ENCODE measurements around the gene TMEM86A.
A peak's percentile ranks its signal among the peaks of the same experiment; 100 is the strongest.
"Not testable (repeated sequence)": the region's sequence is repeated elsewhere in the genome, so short reads cannot be mapped to it uniquely, and the experiment has no call there.

TMEM86A gene, protein sequence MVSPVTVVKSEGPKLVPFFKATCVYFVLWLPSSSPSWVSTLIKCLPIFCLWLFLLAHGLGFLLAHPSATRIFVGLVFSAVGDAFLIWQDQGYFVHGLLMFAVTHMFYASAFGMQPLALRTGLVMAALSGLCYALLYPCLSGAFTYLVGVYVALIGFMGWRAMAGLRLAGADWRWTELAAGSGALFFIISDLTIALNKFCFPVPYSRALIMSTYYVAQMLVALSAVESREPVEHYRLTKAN

DNA sequence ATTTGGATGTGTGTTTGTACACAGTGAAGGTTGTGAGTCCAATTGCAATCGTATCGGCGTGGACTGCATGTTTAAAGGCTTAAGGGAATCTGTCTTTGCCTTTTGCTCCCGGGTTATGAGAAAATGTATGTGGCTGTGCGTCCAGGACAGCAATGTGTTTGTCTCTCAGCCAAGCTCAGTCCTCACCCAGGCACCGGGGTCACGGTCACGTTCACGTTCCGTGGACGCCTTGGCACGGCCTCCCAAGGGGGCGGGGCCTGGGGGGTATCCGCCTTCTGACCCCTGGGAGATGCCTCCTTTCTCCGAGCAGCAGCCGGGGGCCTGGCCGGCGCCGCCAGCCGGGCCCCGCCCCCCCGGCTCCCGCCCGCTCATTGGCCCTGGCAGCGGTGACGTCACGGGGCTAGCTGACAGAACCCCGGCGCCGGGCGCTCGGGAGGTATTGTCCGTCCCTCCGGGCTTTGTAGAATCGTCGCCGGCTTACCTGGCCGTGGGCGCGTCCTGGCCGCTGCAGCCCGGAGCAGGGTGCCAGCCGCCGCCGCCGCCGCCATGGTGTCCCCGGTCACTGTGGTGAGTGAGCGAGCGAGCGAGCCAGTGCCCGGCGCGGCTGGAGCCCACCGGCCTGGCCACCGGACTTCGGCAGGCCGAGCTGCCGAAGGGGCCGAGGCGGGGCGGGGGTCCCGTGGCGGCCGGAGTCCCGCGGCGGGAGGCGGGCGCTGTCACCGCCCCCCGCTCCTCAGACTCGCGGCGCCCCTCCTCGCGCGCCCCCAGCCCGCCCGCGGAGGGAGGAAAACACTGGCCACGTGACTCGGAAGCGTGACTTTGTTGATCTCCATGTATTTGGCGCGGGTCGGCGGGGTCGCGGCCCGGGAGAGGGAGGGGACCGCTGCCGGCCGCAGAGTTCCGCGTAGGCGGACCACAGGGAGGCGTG lies at the start of gene TMEM86A:
TMEM86A (plus strand) TSS at position 439 of the 928 bp plus-strand sequence; CDS start at position 547, 108 bp downstream.
- DNase-seq, result peak; percentile 69 to 84

DNA sequence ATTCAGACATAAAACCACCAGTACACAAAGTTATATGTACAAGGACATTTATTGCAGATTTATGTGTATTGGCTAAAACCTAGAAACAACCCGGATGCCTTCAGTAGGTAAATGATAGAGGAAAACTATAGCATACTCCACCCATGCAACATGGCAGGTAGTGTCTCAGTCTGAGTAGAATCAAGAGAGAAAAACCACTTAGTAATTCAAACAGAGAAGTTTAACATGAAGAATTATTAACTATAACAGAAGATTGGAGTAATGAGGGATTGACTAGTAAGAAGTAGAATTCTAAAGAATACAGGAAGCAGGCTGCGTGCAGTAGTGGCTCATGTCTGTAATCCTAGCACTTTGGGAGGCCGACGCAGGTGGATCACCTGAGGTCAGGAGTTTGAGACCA lies 48.2 kb upstream of the TMEM86A start:
- no peak for DNase-seq

DNA sequence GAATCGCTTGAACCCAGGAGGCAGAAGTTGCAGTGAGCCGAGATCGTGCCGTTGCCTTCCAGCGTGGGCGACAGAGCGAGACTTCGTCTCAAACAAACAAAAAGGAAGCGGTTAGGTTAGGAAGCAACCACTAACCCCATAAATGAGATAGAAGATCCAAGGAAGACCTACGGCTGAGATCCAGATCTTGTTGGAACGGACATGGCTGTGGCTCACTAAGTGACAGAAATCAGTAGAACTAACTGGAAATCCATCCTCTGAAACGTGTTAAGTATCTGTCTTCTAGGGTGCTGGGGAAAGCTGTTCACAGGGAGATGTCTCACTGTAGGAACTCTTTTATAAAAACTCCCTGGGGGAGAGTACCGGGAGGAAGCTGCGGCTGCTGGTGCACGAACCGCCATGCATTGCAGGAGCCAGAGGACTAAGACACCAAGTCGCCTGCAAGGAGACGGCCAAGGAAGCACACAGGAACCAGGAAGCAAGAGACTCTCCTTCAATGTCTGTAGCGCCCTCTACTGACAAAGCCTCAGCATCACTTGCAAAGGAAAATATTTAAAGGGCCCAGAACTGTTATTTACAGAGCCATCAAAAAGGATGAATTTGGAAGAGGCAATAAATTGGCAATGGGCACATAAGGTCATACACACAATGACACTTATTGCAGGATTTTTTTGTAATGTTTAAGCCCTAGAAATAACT lies 47.6 kb upstream of the TMEM86A start:
- peak; percentile 26 to 45 for DNase-seq

DNA sequence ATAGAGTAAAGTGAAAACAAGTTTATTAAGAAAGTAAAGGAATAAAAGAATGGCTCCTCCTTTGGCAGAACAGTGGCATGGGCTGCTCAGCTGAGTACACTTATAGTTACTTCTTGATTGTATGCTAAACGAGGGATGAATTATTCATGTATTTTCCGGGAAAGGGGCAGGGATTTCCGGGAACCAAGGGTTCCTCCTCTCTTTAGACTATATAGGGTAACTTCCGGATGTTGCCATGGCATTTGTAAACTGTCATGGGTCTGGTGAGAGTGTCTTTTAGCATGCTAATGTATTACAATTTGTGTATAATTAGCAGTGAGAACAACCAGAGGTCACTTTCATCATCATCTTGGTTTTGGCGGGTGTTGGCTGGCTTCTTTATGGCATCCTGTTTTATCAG lies 40.9 kb upstream of the TMEM86A start:
- no peak for DNase-seq

DNA sequence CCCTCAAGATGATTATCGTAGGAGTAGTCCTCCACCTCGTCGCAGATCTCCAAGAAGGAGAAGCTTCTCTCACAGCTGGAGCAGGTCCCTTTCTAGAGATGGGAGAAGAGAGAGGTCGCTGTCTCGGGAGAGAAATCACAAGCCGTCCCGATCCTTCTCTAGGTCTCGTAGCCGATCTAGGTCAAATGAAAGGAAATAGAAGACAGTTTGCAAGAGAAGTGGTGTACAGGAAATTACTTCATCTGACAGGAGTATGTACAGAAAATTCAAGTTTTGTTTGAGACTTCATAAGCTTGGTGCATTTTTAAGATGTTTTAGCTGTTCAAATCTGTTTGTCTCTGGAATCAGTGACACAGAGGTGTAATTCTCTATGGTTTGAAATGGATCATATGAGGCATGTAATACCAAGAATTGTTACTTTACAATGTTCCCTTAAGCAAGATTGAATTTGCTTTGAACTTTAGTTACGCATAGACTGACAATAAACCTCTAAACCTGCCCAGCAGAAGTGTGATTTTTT lies 33.2 kb upstream of the TMEM86A start:
- DNase-seq, result not testable (repeated sequence)

DNA sequence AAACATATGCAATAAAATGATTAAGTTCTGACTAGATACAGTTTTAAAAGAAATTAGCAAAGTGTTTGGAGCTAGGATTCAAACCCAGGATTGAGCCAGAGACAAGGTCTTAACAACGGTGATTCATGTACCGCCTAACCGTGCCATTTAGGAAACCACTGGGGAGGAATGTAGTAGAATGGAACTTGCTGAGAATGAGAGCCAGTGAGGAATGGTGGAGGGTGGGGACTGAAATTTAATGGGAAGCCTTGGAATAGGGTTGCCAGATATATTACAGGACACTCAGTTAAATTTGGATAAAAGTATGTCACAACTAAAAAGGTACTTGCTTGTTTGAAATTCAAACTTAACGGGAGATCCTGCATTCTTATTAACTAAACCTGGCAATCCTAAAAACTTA lies 30.4 kb upstream of the TMEM86A start:
- no peak for DNase-seq

DNA sequence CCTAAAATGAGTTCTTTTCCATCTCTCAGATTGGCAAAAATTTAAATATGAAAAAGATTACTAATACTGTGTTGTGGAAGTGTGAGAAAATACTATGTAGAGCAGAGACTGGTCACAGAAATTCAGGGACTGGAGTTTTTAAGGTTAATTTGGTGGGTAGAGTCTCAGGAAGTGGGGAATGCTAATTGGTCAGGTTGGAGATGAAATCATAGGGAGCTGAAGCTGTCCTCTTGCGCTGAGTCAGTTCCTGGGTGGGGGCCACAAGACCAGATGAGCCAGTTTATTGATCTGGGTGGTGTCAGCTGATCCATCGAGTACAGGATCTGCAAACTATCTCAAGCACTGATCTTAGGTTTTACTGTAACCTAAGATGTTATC lies 29.4 kb upstream of the TMEM86A start:
- DNase-seq, result peak in 1 of 2 experiments; percentile 29

DNA sequence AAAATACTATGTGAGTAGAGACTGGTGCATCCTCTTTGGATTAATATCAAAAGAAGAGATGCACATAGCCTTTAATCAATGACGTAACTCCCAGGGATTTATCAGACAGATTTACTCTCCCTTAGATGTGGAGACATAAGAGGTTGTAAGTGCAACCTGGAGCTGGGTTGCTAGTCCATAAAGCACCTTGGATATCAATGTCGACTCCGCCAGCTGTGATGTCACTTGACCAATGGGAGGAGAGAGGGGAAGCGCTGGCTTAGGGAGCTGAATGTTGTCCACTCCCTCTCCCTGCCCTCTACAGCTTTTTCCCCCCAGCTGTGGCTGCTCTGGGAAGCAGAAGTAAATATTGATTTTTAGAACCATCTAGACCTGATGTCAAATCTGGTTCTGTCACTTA lies 28.9 kb upstream of the TMEM86A start:
- DNase-seq, result no peak

DNA sequence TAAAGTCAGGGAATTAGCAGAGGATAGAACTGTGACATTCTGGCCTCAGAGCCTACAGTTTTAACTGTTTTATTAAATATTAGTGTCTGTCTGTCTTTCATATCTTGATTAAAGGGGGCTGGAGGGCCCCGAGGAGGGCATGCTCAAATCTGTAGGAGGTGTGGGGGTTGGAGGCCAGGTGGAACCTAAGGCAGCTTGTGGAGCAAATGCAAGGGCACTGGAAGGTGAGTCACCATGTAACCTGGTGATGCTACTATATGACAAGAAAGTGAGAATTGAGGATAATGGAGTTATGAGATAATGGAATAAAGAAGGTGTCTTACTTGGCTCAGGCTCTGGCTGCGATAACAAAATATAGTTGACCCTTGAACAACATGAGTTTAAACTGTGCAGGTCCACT lies 27.3 kb upstream of the TMEM86A start:
- no peak for DNase-seq

DNA sequence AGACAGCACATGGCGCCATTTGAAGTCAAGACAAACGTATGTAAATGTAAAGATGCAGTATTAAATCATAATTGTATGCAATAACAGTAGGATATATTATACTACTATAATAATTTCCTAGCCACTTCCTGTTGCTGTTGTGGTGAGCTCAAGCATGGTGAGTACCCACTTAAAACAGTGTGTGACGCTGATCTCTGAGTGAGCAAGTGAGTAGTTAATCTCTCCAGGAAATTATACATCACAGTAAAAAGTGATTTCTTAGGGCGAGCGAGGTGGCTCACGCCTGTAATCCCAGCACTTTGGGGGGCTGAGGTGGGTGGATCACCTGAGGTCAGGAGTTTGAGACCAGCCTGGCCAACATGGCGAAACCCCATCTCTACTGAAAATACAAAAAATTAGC lies 26.4 kb upstream of the TMEM86A start:
- not testable (repeated sequence) for DNase-seq

DNA sequence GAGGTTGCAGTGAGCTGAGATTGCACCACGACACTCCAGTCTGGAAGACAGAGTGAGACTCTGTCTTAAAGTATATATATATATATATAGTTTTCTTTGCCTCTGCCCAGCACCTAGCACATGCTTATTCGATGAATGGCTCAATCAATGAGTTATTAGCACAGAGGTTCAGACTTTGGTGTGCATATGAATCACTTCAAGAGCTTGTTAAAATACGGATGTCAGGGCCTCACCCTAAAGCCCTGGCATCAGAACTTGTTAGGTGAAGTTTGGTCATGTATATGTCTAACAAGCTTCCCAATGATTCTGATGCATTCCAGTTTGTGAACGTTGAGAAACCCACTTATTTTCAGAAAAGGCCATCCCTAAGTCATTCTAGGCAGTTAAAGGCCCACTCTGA lies 21.8 kb upstream of the TMEM86A start:
- no peak for DNase-seq

DNA sequence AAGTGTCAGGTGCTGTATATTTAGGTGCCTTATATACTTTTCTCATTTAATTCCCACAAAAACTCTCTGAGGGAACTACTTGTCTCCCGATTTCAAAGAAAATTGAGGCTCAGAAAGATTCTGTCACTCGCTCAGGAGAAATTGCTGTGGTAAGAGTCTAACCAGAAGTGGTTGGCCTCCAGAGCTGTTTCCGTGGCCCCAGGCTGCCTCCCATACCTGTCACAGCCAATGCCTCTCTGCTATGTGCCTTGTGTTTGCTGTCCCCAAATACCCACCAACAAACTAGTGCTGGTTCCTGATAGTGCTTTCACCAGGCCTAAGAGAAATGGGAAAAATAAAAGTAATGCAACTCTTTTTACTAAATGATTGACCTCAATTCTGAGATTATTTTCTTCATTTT lies 21.0 kb upstream of the TMEM86A start:
- DNase-seq, result no peak

DNA sequence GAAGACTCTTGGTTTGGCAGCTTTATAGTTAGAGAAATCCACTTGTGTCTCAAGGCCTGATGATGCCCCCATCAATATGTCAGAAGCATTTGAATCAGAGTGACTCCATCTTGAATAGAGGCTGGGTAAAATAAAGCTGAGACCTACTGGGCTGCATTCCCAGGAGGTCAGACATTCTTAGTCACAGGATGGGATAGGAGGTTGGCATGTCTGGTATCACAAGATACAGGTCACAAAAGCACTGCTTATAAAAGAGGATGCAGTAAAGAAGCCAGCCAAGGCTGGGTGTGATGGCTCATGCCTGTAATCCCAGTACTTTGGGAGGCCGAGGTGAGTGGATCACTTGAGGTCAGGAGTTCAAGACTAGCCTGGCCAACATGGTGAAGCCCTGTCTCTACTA lies 16.6 kb upstream of the TMEM86A start:
- not testable (repeated sequence) for DNase-seq

DNA sequence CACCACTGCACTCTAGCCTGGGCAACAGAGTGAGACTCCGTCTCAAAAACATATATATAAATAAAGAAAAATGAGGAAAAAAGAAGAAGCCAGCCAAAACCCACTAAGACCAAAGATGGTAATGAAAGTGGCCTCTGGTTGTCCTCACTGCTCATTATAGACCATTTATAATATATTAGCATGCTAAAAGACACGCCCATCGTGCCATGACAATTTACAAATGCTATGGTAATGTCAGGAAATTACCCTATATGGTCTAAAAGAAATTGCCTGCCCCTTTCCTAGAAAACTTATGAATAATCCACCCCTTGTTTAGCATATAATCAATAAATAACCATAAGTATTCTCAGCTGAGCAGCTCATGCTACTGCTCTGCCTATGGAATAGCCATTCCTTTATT lies 16.1 kb upstream of the TMEM86A start:
- DNase-seq, result no peak

DNA sequence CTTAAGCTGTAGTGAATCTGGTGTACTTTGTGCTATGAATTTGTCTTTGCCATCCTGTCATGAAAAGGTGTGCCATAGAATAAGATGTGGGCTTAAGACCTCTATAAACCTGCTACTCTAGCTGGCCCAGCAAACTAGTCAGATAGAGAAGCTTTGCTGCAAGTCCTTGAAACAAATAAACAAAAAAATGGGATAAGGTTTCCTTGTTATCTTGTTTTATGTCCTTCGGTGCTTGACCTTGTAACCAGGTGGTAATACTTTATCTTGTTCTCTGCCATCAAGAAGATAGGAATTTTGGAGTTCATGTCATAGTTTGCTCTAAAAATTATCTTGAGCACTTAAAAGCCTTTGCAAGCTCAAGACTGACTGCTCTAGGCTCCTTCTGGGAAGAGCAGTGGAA lies 14.3 kb upstream of the TMEM86A start:
- no peak for DNase-seq

DNA sequence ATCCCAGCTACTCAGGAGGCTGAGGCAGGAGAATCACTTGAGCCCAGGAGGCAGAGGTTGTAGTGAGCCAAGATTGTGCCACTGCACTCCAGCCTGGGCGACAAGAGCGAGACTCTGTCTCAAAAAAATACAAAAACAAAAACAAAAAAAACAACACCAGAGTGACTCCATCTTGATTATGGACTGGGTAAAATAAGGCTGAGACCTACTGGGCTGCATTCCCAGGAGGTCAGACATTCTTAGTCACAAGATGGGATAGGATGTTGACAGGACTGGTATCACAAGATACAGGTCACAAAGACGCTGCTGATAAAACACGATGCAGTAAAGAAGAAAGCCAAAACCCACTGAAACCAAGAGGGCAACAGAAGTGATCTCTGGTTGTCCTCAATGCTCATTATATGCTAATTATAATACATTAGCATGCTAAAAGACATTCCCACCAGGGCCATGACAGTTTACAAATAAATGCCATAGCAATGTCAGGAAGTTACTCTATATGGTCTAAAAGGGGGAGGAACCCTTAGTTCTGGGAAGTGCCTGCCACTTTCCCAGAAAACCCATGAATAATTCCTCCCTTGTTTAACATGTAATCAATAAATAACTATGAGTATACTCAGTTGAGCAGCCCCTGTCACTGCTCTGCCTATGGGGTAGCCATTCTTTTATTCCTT lies 7.0 kb upstream of the TMEM86A start:
- not testable (repeated sequence) for DNase-seq

DNA sequence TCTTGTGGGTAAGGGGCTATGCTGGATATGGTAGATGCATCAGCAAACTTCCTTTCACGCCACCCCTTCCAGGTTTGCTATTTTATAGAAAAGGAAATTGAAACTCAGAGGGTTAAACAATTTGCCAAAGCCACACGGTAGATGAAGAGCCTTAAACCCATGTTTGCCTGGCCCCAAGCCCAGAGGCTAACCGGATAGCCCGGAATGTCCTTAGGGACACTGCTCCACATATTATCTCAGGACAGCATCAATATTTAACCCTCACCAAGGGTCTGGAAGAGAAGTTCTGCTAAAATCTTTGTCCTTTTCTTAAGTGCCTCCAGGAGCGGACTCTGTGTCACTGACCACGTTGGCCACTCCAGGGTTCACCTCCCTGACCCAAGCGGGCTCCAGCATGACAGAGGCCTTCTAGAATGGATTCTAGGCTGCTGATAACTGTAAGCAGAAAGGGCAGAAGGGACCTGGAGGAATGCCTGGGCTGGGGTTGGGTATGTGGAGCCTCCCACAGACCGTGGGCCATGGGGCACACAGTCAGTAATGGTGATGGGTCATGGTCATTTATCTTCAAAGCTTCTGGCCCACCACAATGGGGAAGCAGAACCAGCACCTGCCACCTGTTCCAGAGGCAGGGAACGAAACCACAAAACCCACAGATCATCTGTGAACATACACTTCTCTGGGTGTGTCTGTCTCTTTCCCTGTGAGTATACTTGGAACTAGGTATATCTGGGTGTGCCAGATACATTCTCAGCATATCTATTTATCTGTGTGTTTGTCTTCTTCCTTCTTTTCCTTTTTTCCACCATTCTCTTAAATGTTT lies 5.4 kb upstream of the TMEM86A start:
- DNase-seq, result no peak

DNA sequence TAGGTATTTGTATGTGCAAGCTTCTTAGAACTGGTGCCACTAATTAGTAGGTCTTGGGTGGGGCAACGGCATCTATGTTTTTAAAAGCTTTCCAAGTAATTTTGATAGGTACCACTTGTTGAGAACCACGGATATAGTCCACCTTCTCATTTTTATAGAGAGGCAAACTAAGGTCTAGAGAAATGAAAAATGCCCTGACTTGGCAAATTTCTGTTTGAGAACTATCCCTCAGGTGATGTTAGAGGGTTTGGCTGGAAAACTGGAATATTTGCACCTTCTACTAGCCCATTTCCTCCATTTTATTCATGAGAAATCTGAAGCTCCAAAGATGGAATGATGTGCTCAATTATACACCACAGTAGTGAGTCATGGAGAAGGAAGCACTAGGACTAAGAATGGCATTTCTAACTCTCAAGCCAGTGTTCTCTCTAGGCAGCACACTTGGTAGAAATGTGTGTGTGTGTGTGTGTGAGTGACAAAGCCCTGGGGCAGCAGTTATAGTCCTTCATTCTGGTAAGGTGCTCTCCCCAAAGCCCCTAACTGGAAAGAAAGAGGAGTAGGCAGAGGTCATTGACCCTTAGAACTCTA lies 1.8 kb upstream of the TMEM86A start:
- DNase-seq, result peak in 1 of 2 experiments; percentile 16

DNA sequence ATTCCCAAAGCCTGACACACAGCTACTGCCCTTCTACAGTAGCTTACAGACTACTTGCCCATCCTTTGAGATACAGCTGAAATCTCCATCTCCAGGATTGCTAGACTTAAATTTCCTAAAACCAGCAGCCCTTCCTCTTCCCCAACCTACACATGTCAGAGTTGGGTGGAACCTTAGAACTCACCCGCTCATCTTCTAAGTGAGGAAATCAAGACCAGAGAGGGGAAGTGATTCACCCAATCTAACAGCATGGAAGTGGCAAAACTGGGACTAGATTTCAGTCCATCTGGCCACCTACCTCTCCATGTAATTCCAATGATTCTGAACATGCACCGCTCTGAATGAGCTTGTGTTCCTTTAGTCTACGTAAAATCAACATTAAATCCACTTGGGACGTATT lies 1.0 kb upstream of the TMEM86A start:
- no peak for DNase-seq

DNA sequence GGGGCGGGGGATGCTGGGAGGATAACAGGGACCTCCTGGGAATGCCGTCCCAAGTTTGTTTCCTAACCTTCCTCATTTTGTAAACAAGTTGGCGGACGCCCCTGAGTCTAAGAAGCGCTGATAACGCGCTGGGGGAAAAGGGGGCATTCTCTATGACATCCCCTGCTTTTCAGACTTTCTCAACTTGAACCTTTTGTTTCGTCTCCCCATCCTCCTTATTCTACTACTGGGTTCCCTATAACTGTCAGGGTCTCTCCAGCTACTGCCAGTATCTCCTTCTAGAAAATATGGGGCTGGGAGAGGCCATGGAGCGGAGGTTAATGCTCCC lies 654 bp downstream of the TMEM86A start:
- no peak for DNase-seq

DNA sequence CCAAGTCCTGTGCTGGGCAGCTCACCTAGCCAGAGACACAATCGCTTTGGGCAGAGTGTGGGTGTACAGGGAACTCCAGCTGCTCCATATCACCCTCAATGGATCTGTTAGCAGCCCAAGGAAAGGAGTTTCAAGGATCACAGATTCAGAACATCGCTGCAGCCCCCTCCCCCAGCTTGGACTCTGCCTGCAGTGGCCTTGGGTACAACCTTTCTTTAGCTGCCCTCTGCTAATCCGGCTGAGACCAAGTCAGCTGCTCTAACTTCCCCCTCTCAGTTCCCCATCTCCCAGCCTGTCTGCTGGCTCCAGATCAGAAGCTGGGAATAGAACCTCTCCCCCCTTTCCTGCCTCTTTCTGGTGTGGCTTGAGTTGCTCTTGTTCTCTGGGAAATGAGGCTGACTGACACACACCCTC lies 1.3 kb downstream of the TMEM86A start:
- DNase-seq, result no peak

DNA sequence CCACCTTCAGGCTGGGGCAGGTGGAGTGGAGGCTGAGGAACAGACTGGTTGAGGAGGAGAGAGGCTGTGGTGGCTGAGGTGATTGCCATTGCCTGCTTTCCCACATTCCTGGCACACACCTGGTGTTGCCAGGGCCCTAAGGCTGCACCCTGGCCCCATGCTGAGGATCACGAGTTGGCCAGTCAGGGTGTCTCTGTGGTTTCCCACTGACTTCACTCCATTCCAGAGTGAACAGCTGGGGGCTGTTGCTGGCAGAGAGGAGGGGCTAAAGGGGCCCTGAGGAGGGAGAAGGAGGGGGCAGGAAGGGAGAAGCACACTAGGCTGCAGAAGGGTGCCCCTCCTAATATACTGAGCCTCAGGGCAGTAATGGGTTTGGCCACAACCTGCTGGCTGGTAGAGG lies 1.8 kb downstream of the TMEM86A start:
- no peak for DNase-seq
